NCI-H226 (cell line): ENCODE results near the gene KRTAP5-4.
"Not testable (repeated sequence)": the region's sequence is repeated elsewhere in the genome, so short reads cannot be mapped to it uniquely, and the experiment has no call there.

Experiments
- DNase-seq: peaks from one replicate; pipeline ENCODE4 v3.0.0-alpha.2; 2015

Gene KRTAP5-4, protein sequence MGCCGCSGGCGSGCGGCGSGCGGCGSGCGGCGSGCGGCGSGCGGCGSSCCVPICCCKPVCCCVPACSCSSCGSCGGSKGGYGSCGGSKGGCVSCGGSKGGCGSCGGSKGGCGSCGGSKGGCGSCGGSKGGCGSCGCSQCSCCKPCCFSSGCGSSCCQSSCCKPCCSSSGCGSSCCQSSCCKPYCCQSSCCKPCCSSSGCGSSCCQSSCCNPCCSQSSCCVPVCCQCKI

DNA sequence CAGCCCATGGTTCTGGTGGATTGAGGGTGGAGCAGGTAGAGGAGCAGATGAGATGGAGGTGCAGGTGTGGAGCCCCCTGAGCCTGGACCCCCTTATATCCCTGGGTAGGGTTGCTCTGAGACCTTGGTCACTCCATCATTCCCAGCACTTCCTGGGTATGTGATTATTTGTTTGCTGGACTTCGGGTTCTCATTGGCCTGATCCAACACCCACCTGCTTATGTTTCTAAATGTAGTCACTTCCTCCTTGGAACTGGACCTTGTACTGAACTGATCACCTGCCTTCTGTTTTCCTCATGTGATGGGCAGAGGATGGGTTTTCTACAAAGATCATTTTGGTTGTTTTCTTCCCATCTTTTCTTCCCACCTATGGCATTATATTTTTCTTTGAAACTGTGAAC lies at the start of gene KRTAP5-4:
Gene KRTAP5-4, minus strand, starts transcription at position 53 of the 400 bp plus-strand sequence. Its CDS starts 45 bp downstream, at position 8.
- no peak for DNase-seq

DNA sequence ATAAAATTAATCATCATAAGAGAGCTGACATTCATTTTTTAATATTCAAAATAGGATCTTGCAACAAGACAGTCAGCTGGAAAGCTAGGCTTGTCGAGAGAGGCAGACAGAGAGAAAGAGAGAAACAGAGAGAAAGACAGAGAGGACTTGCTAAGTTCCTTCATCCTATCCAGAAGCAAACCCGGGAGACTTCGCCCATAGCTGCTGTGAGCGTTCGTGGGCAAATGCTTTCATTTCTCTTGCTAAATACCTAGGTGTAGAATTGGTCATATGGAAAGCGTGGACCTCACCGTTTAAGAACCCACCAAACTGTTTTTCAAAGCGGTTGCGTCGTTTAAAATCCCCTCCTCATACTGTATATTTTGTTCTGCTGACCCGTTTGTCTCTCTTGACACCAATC lies 49.7 kb upstream of the KRTAP5-4 start:
- DNase-seq: no peak

DNA sequence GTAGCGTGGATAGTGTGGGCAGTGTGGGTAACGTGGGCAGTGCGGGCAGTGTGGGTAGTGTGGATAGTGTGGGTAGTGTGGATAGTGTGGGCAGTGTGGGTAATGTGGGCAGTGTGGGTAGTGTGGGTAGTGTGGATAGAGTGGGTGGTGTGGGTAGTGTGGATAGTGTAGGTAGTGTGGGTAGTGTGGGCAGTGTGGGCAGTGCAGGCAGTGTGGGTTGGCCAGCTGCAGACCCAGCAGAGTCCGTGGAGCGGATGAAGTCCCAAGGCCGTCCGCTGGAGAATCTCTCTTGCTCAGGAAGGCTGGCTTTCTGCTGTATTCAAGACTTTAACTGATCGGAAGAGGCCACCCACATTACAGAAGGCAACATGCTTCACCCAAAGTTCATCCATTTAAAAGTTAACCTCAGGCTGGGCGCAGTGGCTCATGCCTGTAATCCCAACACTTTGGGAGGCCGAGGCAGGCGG lies 49.0 kb upstream of the KRTAP5-4 start:
- no peak for DNase-seq

DNA sequence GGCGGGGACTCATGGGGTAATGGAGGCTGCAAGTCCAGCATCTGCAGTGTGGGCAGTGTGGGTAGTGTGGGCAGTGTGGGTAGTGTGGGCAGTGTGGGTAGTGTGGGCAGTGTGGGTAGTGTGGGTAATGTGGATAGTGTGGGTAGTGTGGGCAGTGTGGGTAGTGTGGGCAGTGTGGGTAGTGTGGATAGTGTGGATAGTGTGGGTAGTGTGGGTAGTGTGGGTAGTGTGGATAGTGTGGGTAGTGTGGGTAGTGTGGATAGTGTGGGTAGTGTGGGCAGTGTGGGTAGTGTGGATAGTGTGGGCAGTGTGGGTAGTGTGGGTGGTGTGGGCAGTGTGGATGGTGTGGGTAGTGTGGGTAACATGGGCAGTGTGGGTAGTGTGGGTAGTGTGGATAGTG lies 48.5 kb upstream of the KRTAP5-4 start:
- not testable (repeated sequence) for DNase-seq

DNA sequence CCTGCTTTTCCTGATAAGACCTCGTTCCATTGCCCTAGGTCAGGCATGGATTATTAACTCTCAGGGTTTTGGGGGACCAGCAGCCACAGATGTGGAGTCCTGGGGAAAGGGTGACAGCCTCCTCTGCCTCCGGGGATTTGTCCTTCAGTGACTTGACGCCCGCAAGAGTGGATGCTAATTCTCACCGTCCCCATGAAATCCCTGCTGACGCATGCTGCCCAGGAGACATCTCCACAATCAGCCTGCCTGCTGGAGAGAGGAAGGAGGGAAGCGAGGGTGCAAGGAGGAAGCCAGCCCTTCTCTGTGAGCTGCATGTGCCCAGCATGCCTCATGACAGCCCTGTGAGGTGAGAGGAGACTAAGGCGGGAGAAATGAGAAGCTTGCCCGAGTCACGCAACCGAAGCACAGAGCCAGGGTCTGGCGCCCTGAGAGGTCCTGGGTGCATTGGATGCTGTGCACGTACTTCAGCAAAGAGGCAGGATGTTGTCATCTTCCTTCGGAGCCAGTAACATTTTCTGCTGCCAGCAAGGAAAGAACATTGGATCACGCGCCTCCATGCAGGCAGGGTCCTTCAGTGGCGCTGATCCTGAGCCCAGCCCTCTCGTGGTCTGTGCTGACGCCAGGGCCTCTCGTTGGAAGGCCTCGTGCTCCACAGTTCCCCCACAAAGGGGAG lies 47.7 kb upstream of the KRTAP5-4 start:
- DNase-seq: no peak

DNA sequence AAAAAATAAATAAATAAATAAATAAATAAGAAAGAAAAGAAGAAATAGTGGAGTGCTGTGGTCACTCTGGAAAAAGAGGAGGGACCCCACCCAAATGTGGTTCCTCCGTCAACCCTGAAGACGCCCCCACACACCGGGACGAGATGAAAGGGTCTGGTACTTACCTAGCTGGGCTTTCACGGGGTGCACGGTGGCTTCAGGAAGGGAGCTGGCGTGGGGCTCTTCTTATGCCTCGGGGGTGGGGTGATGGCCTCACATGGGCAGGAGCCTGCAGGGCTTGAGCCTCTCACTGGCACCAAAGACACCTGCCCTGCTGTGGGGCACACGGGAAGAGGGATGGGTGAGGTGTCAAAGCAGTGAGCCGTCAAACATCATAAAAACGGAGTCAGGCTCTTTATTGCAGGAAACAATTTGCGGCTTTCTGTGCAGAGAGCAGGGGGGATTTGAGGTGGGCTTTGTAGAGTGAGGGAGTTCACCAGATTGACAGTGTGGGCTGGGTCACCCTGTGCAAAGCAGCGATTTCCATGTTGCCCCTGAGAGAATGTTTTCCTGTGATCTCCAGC lies 47.1 kb upstream of the KRTAP5-4 start:
- no peak for DNase-seq

DNA sequence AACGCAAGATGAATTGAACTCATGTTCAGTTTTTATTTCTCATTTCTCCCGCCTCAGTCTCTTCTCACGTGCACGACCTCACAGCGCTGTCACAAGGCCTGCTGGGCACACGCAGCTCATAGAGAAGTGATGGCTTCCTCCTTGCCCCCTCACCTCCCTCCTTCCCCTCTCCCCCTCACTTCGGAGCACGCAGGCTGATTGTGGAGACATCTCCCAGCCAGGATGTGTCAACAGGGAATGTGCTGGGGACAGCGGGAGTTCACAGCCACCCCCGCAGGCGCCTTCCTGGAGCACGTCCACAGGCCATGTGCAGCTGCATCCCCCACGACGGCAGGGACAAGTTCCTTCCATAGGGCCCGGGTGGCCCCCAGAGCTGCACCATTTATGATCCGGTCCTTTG lies 46.0 kb upstream of the KRTAP5-4 start:
- no peak for DNase-seq

DNA sequence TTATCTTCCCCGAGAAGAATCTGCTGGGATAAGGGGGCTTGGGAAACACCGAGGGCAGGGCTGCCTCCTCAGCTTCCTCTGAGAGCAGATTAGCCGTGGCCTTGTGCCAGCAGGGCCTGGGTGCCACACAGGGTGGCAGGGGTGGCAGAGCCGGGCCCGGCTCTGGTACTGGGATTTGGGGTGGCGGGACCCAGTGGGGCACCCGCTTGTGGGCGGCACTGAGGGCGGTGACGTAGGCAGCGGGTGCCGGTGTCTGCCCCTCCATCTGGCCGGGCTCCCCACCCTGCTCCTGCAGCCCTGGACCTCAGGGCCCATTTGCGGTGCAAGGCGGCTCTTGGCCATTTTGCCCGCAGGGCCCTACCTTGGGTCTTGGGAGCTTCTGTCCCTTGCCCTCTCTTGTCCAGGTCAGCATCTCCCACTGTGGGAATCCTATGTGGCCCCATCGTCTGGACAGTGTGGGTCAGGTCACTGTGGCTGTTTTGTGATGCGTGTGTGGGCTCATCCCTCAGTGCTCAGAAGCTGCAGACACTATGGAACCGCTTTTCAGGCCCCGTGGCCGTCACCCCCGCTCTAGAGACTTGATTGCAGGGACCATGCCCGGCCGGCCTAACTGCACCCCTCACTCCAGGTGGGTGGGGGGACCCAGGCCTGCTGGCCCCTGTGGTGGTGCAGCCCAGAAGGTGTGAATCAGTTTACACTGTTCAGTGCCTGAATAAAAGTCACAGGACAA lies 45.3 kb upstream of the KRTAP5-4 start:
- no peak for DNase-seq

DNA sequence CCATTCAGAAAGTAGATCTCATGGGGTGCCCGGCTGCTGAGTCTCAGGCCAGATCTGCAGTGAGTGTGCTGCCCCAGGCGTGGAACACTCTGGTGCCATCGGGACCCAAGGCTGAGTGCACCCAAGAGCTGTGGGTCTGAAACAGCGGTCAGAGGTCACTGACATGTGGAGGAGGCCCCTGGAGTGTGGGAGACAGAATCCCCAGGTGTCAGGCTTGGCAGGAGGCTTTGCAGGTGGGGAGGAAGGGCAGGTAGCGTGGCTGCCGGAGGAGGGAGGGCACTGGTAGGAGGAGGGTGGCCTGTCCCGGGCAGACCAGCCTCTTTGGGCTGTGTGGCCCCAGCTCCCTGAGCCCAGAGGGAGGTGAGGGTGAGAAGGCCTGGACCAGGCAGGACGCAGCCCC lies 43.4 kb upstream of the KRTAP5-4 start:
- no peak for DNase-seq

DNA sequence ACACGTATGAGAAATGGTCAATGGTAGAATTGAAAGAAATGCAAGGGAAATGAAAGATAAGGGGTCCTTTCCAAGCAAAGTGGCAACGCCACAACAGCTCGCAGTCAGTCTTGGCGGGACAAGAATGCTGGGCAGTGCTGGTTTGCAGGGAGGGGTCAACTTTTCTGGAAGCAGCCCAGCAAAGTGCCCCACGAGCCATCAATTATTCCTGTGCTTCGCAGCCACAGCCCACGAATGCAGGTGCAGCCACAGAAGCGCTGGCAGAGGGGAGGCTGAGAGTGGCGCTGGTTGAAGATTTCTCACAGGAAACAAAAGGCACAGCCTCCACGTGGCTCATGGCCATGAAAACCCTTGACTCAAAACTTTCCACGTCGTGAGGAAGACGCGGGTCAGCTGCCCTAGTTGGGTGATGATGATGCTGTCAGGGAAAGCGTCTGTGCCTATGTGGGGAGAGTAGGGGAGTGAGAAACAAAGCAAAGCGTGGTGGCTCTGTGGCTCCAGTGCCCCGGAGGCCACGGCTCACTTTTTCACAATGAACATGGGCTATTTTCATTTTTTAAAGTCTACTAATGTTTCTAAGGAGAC lies 40.9 kb upstream of the KRTAP5-4 start:
- not testable (repeated sequence) for DNase-seq

DNA sequence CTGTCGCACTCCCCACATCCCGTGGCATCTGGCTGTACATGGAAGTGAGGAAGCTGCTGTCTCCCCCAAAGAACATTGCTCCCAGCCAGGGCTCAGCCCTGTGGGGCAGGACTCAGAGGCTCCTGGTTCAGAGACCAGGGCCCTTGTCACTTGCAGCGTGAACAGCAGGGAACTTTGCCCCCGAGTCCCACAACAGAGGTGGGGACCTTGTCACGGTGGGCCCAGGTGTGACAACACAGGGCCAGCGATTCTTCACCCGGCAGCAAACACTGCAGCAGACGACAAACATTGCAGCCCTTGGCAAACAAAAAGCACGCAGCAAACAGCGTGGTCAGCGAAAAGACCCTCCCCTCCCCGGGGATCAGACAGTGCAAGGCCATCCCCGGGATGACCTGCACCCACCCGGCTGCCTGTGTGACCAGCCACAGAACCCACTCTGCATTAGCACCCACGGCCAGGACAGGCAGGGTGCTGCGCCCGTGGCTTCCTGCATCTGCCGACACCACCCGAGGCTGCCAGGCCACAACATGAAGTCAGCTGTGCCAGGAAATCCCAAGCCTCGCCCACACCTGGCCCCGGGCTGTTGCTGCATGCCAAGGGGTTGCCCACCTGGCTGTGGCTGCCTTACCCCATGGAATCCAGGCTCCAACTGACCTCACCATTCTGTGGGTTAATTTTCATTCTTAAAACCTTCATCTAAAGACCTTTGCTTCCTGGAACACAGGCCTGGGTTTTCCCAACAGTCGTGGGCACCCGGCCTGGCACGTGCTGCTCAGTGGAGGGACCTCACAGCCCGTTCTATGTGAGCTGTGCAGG lies 39.7 kb upstream of the KRTAP5-4 start:
- not testable (repeated sequence) for DNase-seq

DNA sequence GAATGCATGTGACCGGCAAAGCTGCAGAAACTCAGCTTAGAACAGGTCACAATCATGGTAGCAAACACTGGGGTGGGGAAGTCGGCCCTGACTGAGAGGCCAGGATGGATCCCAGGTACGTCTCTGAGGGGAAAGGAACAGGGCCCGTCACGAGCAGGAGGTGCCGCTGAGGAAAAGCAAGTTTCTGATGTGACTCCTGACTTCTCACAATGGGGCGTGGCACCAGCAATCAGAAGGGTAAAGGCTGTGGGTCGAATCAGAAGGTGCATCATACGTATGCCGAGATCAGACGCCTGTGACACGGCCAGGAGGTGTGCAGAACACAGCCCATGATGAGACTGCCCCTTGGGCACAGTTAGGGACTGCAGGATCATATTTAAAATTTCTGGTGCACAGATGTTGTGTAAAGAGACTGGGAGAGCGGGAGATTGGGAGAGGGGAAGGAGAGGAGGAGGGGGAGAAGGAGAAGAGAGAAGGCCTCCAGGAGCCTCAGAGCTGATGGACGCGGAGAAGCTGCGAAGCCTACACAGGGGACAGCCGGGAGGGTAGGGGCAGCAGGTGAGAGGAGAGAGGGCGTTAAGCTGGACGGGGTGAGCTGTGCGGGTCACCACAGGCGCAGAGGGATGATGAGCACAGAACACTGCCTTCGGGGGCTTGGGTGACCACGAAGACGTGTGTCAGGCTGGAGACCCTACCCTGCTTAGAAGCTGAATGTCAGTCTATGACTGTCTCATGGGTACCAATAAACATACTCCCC lies 38.4 kb upstream of the KRTAP5-4 start:
- DNase-seq: no peak

DNA sequence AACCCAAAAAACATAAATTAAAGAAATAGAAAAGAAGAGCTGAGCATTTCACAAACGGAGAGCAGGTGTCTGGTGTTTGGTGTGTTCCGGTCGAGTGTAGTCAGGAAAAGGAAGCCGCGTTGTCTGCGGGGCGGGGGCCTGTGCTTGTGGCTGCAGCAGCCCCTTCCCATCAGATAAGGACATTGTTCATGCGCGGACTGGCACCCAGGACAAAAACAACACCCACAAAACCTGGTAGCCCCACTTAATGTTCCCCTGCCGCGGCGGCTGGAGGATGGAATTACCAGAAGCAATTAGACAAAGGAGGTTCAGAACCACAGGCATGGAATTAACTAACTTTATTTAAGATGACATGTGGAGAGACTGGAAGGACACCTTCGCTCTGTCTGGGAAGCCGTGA lies 37.6 kb upstream of the KRTAP5-4 start:
- DNase-seq: no peak

DNA sequence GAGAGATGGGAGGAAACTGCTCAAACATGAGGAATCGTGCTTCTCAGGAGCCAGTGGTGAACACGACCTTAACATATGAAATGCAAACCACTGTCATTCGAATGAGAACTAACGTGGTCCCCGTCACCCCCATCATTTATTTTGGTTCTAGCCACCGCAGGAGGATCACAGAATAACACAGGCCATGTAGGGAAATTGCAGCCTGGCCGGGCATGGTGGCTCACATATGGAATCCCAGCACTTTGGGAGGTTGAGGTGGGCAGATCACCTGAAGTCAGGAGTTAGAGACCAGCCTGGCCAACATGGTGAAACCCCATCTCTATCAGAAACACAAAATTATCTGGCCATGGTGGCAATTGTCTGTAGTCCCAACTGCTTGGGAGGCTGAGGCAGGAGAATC lies 34.7 kb upstream of the KRTAP5-4 start:
- no peak for DNase-seq

DNA sequence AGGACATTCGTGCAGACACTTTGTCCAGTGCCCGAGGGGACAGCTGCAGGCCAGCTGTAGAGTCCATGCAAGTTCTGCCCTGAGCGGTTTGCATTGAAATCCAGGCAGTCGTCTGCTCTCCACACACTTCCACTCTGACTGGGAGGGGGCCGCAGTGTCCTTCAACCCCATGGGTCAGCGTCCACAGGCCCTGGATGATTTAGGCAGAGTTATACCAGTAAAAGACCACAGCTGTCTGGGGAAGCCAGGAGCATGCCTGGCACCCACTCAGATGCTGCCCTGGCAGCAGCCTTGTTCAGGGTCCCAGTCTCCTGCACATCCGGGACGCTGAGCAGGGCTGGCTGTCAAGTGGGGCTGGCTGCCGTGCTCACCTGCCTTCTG lies 34.1 kb upstream of the KRTAP5-4 start:
- DNase-seq: no peak

DNA sequence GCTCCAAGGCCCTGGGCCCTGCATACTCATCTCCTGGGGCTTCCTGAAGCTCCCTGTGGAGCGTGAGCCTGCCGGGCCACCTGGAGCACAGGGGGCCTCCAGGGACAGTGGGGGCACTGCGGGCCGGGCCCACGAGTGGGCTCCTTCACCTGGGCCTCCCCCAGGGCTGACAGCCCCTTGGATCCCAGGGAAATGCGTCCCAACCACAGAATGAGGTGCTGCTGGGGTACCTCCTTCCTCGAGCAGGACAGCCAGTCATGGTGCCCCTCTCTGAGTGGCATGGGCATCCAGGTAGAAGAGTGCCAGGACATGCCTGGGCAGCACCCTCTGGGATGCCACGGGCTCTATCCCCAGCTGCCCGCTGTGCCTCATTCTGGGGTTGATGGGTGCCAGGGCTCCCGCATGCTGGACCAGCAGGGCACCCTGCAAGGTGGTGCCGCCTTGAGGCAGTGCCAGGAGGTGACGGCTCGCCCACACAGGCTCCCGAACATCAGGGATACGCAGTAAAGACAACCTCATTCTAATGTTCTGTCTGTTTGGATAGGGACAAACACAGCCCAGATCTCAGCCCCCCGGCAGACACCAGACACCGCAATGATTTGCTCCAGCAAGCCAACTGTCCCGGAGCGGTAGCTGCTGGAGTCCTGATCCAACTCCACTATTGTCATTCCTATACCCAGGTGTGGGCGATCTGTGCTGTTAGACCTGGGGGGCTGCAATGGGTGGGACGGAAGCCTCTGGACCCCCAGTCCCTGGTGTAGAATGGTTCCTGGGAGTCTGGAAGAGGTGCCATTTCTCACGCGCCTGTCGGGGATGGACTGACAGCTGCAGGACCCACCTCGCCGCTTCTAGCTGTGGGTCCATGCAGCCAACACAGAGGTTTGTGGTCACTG lies 33.5 kb upstream of the KRTAP5-4 start:
- DNase-seq: no peak

DNA sequence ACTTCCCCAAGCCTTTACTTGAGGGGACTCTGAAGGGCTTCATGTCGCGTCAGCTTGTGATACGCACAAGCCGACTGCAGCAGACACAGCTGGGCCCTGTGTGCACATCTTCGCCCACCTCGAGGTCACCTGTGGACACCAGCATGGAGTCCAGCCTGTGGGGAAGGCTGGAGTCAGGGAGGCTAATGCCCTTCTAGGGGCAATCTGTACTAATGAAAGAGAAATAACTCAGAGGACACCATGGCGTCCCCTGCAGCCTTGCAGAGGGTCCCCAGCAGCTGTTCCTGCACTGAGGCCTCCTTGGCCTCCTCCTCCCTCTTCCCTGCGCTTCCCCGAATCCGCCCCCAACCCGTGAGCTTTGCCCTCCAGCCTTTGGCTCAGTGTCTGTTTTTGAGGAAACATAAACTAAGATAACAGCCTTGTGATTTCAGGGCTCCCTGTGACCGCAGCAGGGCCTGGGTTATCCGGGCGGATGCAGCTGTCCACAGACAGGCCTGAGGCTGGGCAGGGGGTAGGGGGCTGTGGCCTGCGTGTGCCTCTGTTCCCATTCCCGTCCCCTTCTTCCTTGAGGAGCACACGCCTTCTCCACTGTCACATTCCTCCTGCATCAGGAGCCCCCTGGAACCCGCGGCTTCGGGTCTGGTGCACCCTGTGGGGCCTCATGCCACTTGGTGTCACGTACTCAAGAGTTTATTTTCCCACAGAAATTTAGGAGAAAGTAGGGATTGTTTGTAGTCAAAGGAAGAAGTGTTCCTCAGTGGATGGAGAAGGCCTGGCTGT lies 32.6 kb upstream of the KRTAP5-4 start:
- DNase-seq: no peak

DNA sequence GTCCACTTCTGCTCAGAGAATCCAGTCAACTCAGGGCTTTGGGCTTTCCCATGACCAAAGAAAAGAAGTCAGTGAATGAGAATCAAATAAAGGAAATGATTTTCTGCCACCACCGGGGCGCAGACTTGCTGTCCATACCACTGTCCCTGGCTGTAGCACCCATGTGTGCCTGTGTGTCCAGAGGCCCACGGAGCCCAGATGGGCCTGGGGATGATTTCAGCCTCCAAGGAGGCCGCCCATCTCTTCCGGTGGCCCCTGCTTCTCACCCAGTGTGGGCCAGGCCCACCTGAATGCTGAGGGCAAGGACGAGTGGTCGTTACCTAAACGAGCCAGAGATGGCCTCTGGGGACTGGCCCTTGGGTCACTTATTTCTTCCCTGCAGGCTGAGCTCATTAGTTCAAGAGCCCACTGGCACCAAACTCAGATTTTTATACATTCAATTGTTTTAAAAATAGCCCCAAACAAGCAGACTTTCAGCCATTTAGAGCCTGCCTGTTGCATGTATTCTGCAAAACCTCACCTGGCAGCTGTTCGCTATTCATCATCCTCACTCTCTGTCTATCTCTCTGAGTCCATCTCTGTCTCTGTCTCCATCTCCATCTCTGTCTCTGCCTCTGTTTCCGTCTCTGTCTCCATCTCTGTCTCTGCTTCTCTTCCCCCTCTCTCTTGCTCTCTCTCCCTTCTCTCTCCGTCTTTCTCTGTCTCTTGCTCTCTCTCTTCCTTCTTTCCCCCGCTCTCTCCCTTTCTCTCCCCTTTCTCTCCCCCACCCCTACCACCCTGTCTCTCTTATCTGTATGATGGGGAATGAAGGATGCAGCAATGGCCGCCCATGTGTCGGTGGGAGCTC lies 31.8 kb upstream of the KRTAP5-4 start:
- DNase-seq: no peak
